ENCODE results near the gene COLQ. TPM values are rescaled to one million over a fixed set of nuclear protein-coding genes. Genes with fewer than 3 reads are reported as not detected.
"Not testable (repeated sequence)": the region's sequence is repeated elsewhere in the genome, so short reads cannot be mapped to it uniquely, and the experiment has no call there.

The COLQ gene
- total RNA-seq, 1 donor from 2014 or later: 0.39 TPM

DNA sequence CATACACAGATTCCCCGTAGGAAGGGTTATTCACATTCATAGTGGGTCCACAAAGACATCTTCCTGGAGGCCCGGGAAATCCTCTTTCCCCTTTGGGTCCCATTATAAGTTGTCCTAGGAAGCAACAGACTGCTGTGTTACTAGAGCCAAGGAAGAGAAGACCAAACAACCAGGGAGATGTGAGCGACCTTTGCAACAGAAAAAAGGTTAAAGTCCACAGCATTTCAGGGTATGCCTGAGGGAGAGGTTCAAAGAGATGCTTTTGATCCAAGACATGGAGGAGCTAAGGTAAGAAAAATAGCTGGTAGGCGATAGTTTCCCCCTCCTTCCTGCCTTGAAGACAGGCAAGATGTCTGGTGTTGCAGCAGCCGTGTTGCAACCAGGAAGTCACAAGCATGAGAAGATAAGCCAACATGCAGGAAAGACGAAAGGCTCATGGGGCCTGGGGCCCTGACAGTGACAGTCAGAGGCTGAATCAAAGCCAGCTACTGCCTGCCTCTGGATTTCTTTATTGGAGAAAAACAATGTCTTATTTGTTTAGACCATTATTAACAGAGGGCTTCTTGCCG, 63.2 kb downstream of the COLQ start:
- no peak for DNase-seq (ENCODE audit: low read depth in 2 of 2)

DNA sequence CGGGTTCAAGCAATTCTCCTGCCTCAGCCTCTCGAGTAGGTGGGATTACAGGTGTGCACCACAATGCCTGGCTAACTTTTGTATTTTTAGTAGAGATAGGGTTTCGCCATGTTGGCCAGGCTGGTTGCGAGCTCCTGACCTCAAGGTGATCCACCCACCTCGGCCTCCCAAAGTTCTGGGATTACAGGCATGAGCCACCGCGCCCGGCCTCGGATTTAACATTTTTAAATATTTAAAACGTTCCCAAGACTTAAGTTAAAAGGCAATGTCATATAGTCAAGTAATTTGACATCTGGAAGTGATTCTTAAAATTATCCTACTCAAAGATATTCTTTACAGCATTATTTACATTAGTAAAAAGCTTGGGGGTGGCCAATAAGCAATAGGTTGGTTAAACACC, 64.6 kb downstream of the COLQ start:
- DNase-seq (ENCODE audit: low read depth in 2 of 2): not testable (repeated sequence)

GRCh38 chr3:15456321-15456720, 65.2 kb downstream of the COLQ start:
- DNase-seq (ENCODE audit: low read depth in 2 of 2): no peak

DNA sequence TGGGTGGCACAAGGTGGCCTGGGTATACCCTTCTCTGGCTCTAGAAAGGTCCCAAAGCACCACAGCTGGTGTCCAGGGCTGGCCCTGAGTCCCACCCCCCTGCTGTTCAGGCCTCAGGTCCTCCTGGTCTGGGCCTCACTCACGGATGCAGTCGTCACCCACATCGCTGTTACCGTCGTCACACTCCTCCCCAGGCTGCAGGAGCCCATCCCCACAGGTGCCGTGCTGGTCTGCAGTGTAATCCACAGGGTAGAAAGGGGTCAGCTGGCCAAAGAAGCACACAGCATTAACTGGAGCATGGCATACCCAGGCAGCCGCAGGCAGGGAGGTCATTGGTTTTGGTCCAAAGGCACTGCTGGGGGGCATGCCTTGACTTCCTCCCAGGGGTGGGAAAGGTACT, 65.8 kb downstream of the COLQ start:
- DNase-seq (ENCODE audit: low read depth in 2 of 2): no peak

GRCh38 chr3:15454965-15455364, 66.5 kb downstream of the COLQ start:
- DNase-seq (ENCODE audit: low read depth in 2 of 2): no peak

DNA sequence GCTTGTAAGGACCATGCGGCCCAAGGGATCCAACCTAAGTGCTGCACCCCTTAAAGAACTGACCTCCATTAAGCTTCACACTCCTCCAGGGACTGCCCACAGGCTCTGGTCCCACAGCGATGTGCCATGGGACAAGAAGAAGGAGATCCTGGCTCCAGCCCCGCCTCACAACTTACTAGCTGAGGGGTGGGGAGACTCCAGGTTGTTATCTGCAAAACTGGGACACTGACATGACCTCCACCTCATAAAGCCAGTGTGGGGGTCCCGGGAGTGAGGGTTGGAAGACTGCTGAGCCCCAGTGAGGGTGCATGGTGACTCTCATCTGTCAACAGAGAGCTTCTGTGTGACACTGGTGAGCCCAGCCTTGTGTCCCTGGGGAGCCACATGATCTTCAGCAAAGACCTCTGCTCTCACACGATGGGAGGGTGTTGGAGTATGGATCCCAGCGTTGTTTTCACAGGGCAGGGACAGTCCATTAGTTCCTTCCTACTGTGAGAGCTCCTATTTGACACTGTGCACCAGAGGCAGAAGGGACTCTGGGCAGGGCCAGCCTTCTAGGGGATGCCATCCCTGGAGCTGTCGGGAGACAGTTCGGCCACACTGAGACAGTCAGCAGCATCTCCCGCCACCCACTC, 67.4 kb downstream of the COLQ start:
- DNase-seq (ENCODE audit: low read depth in 2 of 2): no peak

DNA sequence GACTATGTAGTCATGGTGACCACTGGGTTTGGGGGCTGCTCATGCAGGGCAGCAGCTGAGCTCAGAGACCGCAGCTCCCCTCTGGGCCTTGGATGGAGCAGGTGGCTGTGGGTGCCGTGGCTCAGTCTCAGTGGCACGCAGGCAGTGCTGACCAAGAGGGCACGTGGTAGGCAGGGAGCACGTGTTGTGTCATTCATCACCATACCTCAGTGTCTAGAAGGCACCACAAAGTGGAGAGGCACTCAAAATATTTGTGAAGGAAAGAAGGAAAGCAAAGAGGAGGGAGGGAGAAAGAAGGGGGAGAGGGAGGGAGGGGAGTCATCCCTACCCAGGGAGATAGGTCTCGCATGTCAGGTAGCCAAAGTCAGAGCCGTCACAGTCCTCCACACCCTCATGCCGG, 68.0 kb downstream of the COLQ start:
- DNase-seq (ENCODE audit: low read depth in 2 of 2): no peak

- no peak for DNase-seq (ENCODE audit: low read depth in 2 of 2)
Observed at GRCh38 chr3:15452961-15453360, 68.5 kb downstream of the COLQ start.

DNA sequence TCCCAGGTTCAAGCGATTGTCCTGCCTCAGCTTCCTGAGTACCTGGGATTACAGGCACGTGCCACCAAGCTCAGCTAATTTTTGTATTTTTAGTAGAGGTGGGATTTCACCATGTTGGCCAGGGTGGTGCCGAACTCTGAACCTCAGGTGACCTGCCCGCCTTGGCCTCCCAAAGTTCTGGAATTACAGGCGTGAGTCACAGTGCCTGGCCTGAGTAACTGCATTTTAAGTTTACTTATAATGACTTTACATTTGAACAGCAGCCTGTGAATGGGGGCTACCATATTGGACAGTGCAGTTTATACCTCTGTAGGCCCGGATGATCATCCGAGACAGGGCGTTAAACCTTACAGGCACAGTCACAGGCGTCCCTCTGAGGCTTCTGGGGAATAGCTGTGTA, 69.3 kb downstream of the COLQ start:
- no peak for DNase-seq (ENCODE audit: low read depth in 2 of 2)

DNA sequence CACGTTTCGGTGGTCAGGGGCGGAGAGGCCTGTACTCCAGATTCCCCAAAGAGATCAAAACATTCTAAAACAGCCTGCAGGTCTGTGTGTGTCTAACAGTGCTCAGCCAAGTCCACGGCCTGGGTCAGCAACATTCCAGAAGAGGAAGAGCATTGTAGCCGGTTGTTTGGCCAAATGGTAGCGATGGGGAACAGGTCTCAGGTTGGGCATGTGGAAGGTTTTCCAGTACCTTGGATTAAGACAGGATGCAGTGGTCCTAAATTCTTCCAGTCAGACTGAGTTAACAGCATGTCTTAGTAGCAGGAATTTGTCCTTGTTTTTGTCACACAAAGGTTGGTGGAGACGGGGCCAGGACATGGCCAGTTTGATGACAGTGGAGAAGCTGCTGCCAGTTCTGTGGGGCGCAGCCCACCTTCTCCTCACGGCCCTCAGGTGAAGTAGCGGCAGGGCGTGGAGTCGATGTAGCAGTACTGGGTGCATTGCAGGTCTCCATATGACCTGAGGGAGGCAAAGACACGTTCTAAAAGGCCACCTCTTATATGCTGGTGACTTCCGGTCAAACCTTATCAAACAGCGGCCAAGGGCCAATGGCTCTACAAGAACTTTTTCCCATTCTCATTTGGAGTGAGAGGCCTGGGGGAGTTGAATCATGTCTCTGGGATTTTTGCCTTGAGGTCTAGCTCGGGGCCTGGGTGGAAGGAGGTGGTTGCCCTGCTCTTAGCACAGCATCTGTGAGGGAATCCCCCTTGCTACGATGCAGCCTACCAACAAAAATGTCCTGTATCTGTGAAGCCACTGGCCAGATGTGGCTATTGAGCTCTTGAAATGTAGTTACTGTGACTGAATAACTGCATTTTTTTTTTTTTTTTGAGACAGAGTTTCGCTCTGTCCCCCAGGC, 70.0 kb downstream of the COLQ start:
- DNase-seq (ENCODE audit: low read depth in 2 of 2): no peak

DNA sequence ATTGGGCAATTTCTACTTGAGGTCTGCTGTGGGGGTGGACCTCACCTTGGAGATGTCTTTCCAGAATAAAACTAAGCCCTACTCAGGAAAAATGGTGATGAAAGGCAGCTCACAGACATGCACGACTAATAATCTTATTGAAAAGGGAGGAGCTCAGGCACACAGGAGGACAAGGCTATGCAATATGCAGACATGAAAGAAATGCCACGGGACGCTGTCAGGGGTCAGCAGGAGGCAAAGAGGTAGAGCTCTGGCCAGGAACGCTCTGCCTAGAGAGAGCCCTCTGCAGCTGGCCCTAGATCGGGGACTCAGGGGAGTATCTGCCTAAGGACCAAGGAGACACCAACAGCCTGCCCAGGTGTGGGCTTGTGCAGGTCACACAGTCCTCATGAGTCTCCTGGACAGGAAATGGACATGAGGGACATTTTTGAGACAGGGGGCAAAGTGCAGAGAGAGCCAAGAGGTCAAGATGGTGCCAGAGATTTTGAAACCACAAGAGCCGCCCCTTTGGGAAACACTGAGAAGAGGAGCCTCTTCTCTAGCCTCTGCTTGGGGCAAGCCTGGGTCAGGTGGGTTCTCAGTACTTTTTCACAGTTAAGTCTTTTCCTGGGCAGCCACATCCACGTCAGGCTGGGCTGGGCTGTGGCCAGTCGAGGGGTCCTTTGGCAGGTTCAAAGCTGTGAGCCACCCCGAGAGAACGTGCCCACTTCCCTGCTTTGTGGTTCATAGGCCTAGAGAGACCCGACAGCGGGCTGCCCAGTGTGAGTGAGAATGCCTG, 70.9 kb downstream of the COLQ start:
- DNase-seq (ENCODE audit: low read depth in 2 of 2): no peak

GRCh38 chr3:15449489-15450224, 71.8 kb downstream of the COLQ start:
- DNase-seq (ENCODE audit: low read depth in 2 of 2): no peak

GRCh38 chr3:15443826-15444524, 77.5 kb downstream of the COLQ start:
- no peak for DNase-seq (ENCODE audit: low read depth in 2 of 2)

- peak; percentile 15 to 85 for DNase-seq (ENCODE audit: low read depth in 2 of 2)
Observed at GRCh38 chr3:15440891-15441290, 80.6 kb downstream of the COLQ start.

DNA sequence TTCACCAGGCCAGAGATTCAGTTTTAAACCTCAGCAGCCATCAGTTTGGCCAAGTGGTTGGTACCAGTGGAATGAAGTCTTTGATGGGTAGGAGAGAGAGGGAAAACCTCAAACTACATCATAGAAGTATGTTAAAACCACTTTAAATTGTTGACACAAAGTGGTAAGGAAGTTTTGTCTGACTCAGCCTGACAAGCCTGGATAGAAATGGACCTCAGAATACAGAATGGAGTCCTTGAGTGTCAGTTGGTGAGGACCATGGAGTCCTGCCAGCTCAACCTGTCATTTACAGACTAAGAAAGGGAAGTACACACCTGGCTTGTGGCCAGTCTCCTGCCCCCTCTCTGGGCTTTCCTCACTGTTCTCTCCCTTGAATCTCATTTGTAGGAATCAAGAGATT, 82.0 kb downstream of the COLQ start:
- DNase-seq (ENCODE audit: low read depth in 2 of 2): peak in 1 of 2 donors; percentile 39

DNA sequence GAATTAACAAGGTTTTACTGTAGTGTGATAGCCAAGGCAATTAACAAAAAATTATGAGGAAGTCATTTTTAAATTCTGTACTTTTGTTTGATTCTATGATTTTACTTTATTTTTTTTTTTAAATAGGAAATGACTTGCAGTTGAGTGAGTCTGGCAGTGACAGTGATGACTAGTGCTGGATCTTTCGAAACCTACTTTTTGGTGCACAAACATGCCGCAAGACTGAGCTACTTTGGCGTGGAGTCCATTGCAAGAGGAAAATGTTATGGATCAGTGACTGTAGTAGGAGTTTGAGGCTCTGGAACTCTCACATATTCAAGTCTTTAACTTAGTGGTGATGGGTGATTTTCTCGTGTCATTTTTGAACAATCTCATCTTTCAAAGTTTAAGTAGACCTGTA, 82.5 kb downstream of the COLQ start:
- DNase-seq (ENCODE audit: low read depth in 2 of 2): no peak

- DNase-seq (ENCODE audit: low read depth in 2 of 2): no peak
Observed at GRCh38 chr3:15436246-15436645, 85.3 kb downstream of the COLQ start.

GRCh38 chr3:15434756-15435155, 86.8 kb downstream of the COLQ start:
- no peak for DNase-seq (ENCODE audit: low read depth in 2 of 2)

DNA sequence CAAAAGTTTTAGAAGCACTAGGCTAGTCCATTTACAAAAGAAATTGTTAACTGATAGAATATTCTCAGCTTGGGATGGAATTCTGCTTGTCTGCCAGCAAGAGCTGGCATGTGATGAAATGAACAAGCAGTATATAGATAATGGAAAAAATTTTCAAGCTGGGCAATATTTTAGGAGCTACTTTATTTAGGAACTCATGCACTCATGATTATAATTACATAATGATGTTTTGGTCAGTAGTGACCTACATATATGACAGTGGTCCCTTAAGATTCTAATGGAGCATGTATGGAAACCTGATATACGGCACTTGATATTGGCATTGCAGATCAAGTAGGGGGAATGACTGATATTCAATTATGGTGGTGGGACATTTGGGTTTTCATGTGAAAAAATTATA, 88.0 kb downstream of the COLQ start:
- DNase-seq (ENCODE audit: low read depth in 2 of 2): no peak

GRCh38 chr3:15431256-15431837, 90.2 kb downstream of the COLQ start:
- no peak for DNase-seq (ENCODE audit: low read depth in 2 of 2)
